Endodermal cell (in vitro differentiated cells): ENCODE data around the gene FEM1A. TPM values are rescaled to one million over a fixed set of nuclear protein-coding genes. Genes with fewer than 3 reads are reported as not detected.

Experiments
- DNase-seq: peaks from one replicate; pipeline ENCODE4 v3.0.0-alpha.2; 2017
- H3K27ac ChIP-seq: 2 replicates; pipeline ENCODE4 v1.5.1; 2013; ENCODE audit warnings: mild to moderate bottlenecking, low read depth, low read length, moderate library complexity
- H3K27me3 ChIP-seq: 2 replicates; pipeline ENCODE4 v1.6.1; 2013; ENCODE audit warnings: mild to moderate bottlenecking, low read length, moderate library complexity; ENCODE audit not compliant: insufficient read depth, control insufficient read depth, poor library complexity, severe bottlenecking
- H3K36me3 ChIP-seq: 2 replicates; pipeline ENCODE4 v1.7.0; 2013; ENCODE audit warnings: mild to moderate bottlenecking, low read length, moderate library complexity; ENCODE audit not compliant: control insufficient read depth, insufficient read depth
- H3K4me1 ChIP-seq: one replicate; pipeline ENCODE4 v1.7.0; 2013; ENCODE audit warnings: low read length; ENCODE audit not compliant: control insufficient read depth, insufficient read depth
- H3K4me3 ChIP-seq: 2 replicates; pipeline ENCODE4 v1.5.1; 2013; ENCODE audit warnings: mild to moderate bottlenecking, low read length, moderate library complexity
- H3K9ac ChIP-seq: 2 replicates; pipeline ENCODE4 v1.6.1; 2013; ENCODE audit warnings: mild to moderate bottlenecking, low read length, moderate library complexity; ENCODE audit not compliant: poor library complexity, severe bottlenecking; ENCODE audit errors: extremely low read depth
- H3K9me3 ChIP-seq: 2 replicates; pipeline ENCODE4 v1.6.1; 2013; ENCODE audit warnings: mild to moderate bottlenecking, low read length, moderate library complexity; ENCODE audit not compliant: control insufficient read depth
- H3K27ac Mint-ChIP-seq: 2 replicates; pipeline ENCODE4 v1.8.0; 2020; ENCODE audit warnings: mixed read lengths
- H3K27me3 Mint-ChIP-seq: 2 replicates; pipeline ENCODE4 v1.8.0; 2021; ENCODE audit warnings: mild to moderate bottlenecking, mixed read lengths; ENCODE audit not compliant: insufficient read depth
- H3K36me3 Mint-ChIP-seq: 2 replicates; pipeline ENCODE4 v1.8.0; 2020; ENCODE audit warnings: low read depth, mixed read lengths
- H3K4me1 Mint-ChIP-seq: 2 replicates; pipeline ENCODE4 v1.8.0; 2020; ENCODE audit warnings: mixed read lengths
- H3K4me3 Mint-ChIP-seq: 2 replicates; pipeline ENCODE4 v1.8.0; 2020; ENCODE audit warnings: mild to moderate bottlenecking, moderate library complexity, mixed read lengths
- H3K9me3 Mint-ChIP-seq: 2 replicates; pipeline ENCODE4 v1.8.0; 2020; ENCODE audit warnings: mild to moderate bottlenecking, mixed read lengths
- WGBS, 2 experiments: methylation state at CpG; one replicate each; pipeline versions ENCODE4 v1.1.5 to v1.1.7; 2013; ENCODE audit warnings: missing lambda C conversion rate in 2 of 2, mixed read lengths in 1 of 2; ENCODE audit not compliant: insufficient coverage in 1 of 2, insufficient read length in 1 of 2; 5-methylcytosine and 5-hydroxymethylcytosine counted together
- total RNA-seq, 2 donors: library from RNA; stranded (reverse); fragmentation: NEBNext Ultra II Directional in 1 of 2; extraction: Animal tissue kit (Norgen Biotek cat#: 25700) in 1 of 2; gene quantifications; 2 replicates in 1 of 2; 3 replicates in 1 of 2; pipeline ENCODE4 v1.2.1, GENCODE V29; 2021
- TF ChIP-seq, protein P1 (sequence below): fragments of 200-600 bp; sonication (generic); conservative IDR thresholded peaks from 2 replicates; pipeline ENCODE4 v1.5.0; 2021; ENCODE audit warnings: antibody characterized with exemption, mild to moderate bottlenecking

FEM1A gene
- total RNA-seq, 2 donors from 2014 or later, result 15.8 to 16.0 TPM

DNA sequence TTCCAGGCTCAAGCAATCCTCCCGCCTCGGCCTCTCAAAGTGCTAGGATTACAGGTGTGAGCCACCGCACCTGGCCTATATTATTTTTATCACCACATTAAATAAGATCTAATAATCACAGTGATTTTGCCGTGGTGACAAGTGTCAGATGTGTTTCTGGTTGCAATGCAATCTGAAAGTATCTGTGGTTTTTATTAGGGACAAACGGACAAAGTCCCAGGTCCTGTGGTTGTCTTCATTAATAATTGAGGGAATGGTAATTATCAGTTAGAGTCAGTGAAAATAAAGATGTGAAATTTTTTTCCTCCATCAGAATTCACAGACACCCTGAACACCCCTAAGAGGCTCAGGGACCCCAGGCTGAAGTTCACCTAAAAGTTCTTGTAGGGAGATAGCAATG, 41.2 kb downstream of the FEM1A start:
- no peak overlapping the region for H3K4me3 Mint-ChIP-seq
- TF ChIP-seq, protein P1, sequence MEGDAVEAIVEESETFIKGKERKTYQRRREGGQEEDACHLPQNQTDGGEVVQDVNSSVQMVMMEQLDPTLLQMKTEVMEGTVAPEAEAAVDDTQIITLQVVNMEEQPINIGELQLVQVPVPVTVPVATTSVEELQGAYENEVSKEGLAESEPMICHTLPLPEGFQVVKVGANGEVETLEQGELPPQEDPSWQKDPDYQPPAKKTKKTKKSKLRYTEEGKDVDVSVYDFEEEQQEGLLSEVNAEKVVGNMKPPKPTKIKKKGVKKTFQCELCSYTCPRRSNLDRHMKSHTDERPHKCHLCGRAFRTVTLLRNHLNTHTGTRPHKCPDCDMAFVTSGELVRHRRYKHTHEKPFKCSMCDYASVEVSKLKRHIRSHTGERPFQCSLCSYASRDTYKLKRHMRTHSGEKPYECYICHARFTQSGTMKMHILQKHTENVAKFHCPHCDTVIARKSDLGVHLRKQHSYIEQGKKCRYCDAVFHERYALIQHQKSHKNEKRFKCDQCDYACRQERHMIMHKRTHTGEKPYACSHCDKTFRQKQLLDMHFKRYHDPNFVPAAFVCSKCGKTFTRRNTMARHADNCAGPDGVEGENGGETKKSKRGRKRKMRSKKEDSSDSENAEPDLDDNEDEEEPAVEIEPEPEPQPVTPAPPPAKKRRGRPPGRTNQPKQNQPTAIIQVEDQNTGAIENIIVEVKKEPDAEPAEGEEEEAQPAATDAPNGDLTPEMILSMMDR, result no peak
- 93% methylated on average over 2 to 5 of the region's 5 CpGs for WGBS, 2 experiments

DNA sequence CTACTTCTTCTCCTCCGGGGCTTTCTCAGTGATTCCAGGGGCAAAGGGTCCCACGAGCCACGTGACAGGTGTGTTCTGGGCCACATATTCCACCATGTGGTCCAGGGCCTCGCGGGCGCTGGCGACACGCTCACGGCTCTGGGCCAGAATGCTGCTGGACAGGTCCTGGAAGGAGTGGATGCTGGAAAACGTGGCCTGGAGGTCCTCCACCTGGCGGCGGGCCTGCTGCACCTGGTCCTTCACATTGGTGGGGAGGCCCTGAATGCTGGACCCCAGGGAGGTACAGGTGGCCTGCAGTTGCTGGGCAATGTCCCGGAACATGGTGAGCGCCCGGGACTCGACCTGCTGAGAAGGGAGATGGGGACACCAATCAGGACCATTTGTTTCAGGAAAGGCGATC, 47.7 kb downstream of the FEM1A start:
- Histone ChIP-seq H3K27me3 (no peaks in the 10 kb centered on the region), H3K36me3 (peaks cover 50% of the 10 kb centered on the region), H3K4me1 (no peaks in the 10 kb centered on the region), H3K9ac (no peak overlapping the region), H3K9me3 (no peaks in the 10 kb centered on the region), H3K4me3 (no peak overlapping the region), H3K27ac (no peak overlapping the region)
- TF ChIP-seq, protein P1, result no peak
- 96% methylated on average over 12 to 17 of the region's 17 CpGs for WGBS, 2 experiments
- H3K27me3 Mint-ChIP-seq, result no peaks in the 10 kb centered on the region
- H3K36me3 Mint-ChIP-seq, result peaks cover 56% of the 10 kb centered on the region
- H3K4me3 Mint-ChIP-seq, result no peak overlapping the region
- DNase-seq, result no peak
- no peaks in the 10 kb centered on the region for H3K4me1 Mint-ChIP-seq
- H3K9me3 Mint-ChIP-seq, result peaks cover 3% of the 10 kb centered on the region
- H3K27ac Mint-ChIP-seq, result no peak overlapping the region

More for the DNA sequence above, 41.2 kb downstream of the FEM1A start:
- H3K4me3 ChIP-seq, result no peak overlapping the region
- peaks cover 5% of the 10 kb centered on the region for H3K36me3 ChIP-seq
- Mint-ChIP-seq H3K36me3 (peaks cover 6% of the 10 kb centered on the region), H3K27me3 (peaks cover 19% of the 10 kb centered on the region), H3K9me3 (peaks cover 5% of the 10 kb centered on the region), H3K27ac (no peak overlapping the region), H3K4me1 (no peaks in the 10 kb centered on the region)
- H3K4me1 ChIP-seq, result no peaks in the 10 kb centered on the region
- H3K9ac ChIP-seq, result no peak overlapping the region
- peaks cover 9% of the 10 kb centered on the region for H3K27me3 ChIP-seq
- DNase-seq, result no peak
- H3K27ac ChIP-seq, result no peak overlapping the region
- H3K9me3 ChIP-seq, result no peaks in the 10 kb centered on the region

DNA sequence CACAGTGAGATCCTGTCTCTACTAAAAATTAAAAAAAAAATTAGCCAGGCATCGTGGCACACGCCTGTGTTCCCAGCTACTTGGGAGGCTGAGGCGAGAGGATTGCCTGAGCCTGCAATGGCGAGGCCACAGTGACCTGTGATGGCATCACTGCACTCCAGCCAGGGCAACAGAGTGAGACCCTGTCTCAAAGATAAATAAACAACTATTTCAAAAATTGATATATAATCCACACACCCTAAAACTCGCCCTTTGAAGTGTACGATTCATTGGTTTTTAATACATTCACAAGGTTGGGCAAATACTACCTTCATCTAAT, 52.1 kb downstream of the FEM1A start:
- Histone ChIP-seq H3K36me3 (peaks cover 69% of the 10 kb centered on the region), H3K27ac (no peak overlapping the region), H3K4me3 (no peak overlapping the region), H3K27me3 (no peaks in the 10 kb centered on the region), H3K9ac (no peak overlapping the region), H3K4me1 (no peaks in the 10 kb centered on the region), H3K9me3 (no peaks in the 10 kb centered on the region)
- Mint-ChIP-seq H3K4me3 (no peak overlapping the region), H3K27me3 (no peaks in the 10 kb centered on the region), H3K27ac (no peak overlapping the region), H3K4me1 (no peaks in the 10 kb centered on the region), H3K36me3 (peaks cover 75% of the 10 kb centered on the region), H3K9me3 (peaks cover 1% of the 10 kb centered on the region)
- WGBS, 2 experiments, result 95 to 96% methylated on average over 6 of the region's 6 CpGs
- TF ChIP-seq, protein P1, result no peak
- no peak for DNase-seq
